T-helper 22 cell (primary cell): ENCODE measurements around the gene PNISR.
"Not testable (repeated sequence)": the region's sequence is repeated elsewhere in the genome, so short reads cannot be mapped to it uniquely, and the experiment has no call there.

ENCODE experiments used
- DNase-seq: peaks from one replicate; pipeline ENCODE4 v3.0.0-alpha.2; 2020; ENCODE audit warnings: low read depth

Gene PNISR

GRCh38 chr6:99424761-99425646 is at the start of gene PNISR:
Gene PNISR, minus strand, starts transcription at chr6:99425308. Its CDS starts 10,649 bp downstream, at chr6:99414659.
- DNase-seq, result peak; percentile 86

GRCh38 chr6:99473730-99474129 is 48.6 kb upstream of the PNISR start:
- no peak for DNase-seq

- DNase-seq, result no peak
These were observed 46.5 kb upstream of the PNISR start for GRCh38 chr6:99471638-99472037.

- no peak for DNase-seq
These were observed 42.5 kb upstream of the PNISR start for GRCh38 chr6:99467509-99468106.

- not testable (repeated sequence) for DNase-seq
These were observed 34.0 kb upstream of the PNISR start for GRCh38 chr6:99459133-99459532.

- no peak for DNase-seq
These were observed 33.2 kb upstream of the PNISR start for GRCh38 chr6:99458319-99458718.

GRCh38 chr6:99446076-99446475 is 21.0 kb upstream of the PNISR start:
- no peak for DNase-seq

- DNase-seq, result no peak
These were observed 9.8 kb upstream of the PNISR start for GRCh38 chr6:99434702-99435530.

- DNase-seq, result no peak
These were observed 7.8 kb upstream of the PNISR start for GRCh38 chr6:99432877-99433276.

GRCh38 chr6:99431901-99432300 is 6.8 kb upstream of the PNISR start:
- no peak for DNase-seq

- no peak for DNase-seq
These were observed 2.9 kb upstream of the PNISR start for GRCh38 chr6:99427988-99428387.

GRCh38 chr6:99426451-99426757 is 1.3 kb upstream of the PNISR start:
- DNase-seq, result no peak

- peak; percentile 31 for DNase-seq
These were observed 741 bp upstream of the PNISR start for GRCh38 chr6:99425647-99426450.

GRCh38 chr6:99424022-99424421 is 1.1 kb downstream of the PNISR start:
- no peak for DNase-seq

- no peak for DNase-seq
These were observed 2.2 kb downstream of the PNISR start for GRCh38 chr6:99422912-99423311.

GRCh38 chr6:99416892-99417767 is 8.0 kb downstream of the PNISR start:
- DNase-seq, result no peak

- DNase-seq, result no peak
These were observed 8.9 kb downstream of the PNISR start for GRCh38 chr6:99416226-99416625.

GRCh38 chr6:99415446-99415845 is 9.7 kb downstream of the PNISR start:
- no peak for DNase-seq

GRCh38 chr6:99412065-99412464 is 13.0 kb downstream of the PNISR start:
- DNase-seq, result no peak

GRCh38 chr6:99409672-99410071 is 15.4 kb downstream of the PNISR start:
- DNase-seq, result no peak

GRCh38 chr6:99407076-99407475 is 18.0 kb downstream of the PNISR start:
- DNase-seq, result no peak
